Transverse colon (tissue), 4 donors: ENCODE measurements around the gene FFAR2.

Experiments used
- CTCF ChIP-seq, 5 experiments: fragments of 200-600 bp in 3 of 5; fragments of 450-650 bp in 2 of 5; sonication (generic) in 3 of 5; IDR thresholded peaks; 1 replicate in 2 of 5; 2 replicates in 3 of 5; pipeline ENCODE4 v1.5.1; 2016 to 2017; ENCODE audit warnings: antibody characterized with exemption in 5 of 5, inconsistent platforms in 3 of 5, mild to moderate bottlenecking in 2 of 5, moderate library complexity in 1 of 5
- EP300 ChIP-seq: sonication (generic); formaldehyde crosslinking; IDR thresholded peaks from one replicate; pipeline ENCODE4 v1.6.1; 2017; ENCODE audit warnings: antibody characterized with exemption, low read depth
- POLR2A ChIP-seq: fragments of 450-650 bp; IDR thresholded peaks from one replicate; pipeline ENCODE4 v1.6.1; 2016; ENCODE audit warnings: antibody characterized with exemption, mild to moderate bottlenecking, moderate library complexity
- POLR2AphosphoS5 ChIP-seq, 3 donors: sonication (generic); formaldehyde crosslinking; IDR thresholded peaks; one replicate each; pipeline ENCODE4 v1.6.1; 2016; ENCODE audit warnings: antibody characterized with exemption in 3 of 3

DNA sequence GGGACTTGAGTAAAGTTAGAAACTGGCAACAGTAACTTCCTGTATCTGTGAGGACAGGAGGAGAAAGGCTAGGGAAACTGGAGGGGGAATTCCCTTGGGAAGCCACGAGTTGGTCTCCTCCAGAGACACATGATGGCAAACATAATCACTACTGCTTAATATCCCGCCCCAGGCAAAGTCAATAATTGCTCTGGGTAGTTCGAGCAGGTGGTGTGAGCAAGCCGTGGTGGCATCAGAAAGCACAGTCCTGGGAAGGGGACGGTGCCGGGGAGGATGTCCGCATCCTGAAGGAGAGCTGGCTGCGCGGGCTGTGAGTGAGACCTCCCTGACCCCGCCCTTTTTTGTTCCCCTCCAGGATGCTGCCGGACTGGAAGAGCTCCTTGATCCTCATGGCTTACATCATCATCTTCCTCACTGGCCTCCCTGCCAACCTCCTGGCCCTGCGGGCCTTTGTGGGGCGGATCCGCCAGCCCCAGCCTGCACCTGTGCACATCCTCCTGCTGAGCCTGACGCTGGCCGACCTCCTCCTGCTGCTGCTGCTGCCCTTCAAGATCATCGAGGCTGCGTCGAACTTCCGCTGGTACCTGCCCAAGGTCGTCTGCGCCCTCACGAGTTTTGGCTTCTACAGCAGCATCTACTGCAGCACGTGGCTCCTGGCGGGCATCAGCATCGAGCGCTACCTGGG is 1.4 kb downstream of the FFAR2 start:
- TF ChIP-seq POLR2AphosphoS5 (IDR thresholded peaks at IDR 0.05): no peak
- TF ChIP-seq CTCF (IDR thresholded peaks at IDR 0.05): no peak
- TF ChIP-seq POLR2A: no peak
- no peak for TF ChIP-seq EP300
